Smooth muscle cell (in vitro differentiated cells): ENCODE measurements around the gene ODC1. TPM values are rescaled to one million over a fixed set of nuclear protein-coding genes. Genes with fewer than 3 reads are reported as not detected.
A peak's percentile ranks its signal among the peaks of the same experiment; 100 is the strongest.

Experiments used
- DNase-seq: peaks from one replicate; lab custom pipeline; 2025; ENCODE audit not compliant: unreplicated experiment; lab: John Stamatoyannopoulos, UW
- H2AFZ ChIP-seq: fragments of 200-600 bp; sonication (generic); 2 replicates; pipeline ENCODE4 v1.6.0; 2016; ENCODE audit warnings: antibody characterized with exemption, low read depth, mild to moderate bottlenecking
- H3F3A ChIP-seq: fragments of 200-600 bp; sonication (generic); 2 replicates; pipeline ENCODE4 v1.6.0; 2017; ENCODE audit warnings: antibody characterized with exemption, low read depth
- H3K27ac ChIP-seq: fragments of 200-600 bp; sonication (generic); 2 replicates; pipeline ENCODE4 v1.5.1; 2016; ENCODE audit warnings: low read depth, mild to moderate bottlenecking
- H3K27me3 ChIP-seq: fragments of 200-600 bp; sonication (generic); 2 replicates; pipeline ENCODE4 v1.6.1; 2016; ENCODE audit warnings: low read depth, mild to moderate bottlenecking
- H3K36me3 ChIP-seq: fragments of 200-600 bp; sonication (generic); 2 replicates; pipeline ENCODE4 v1.5.1; 2016; ENCODE audit warnings: low read depth
- H3K4me1 ChIP-seq: fragments of 200-600 bp; sonication (generic); 2 replicates; pipeline ENCODE4 v1.5.1; 2016; ENCODE audit warnings: low read depth
- H3K4me2 ChIP-seq: fragments of 200-600 bp; sonication (generic); 2 replicates; pipeline ENCODE4 v1.6.0; 2016; ENCODE audit warnings: mild to moderate bottlenecking
- H3K4me3 ChIP-seq: fragments of 200-600 bp; sonication (generic); 2 replicates; pipeline ENCODE4 v1.5.1; 2016; ENCODE audit warnings: mild to moderate bottlenecking
- H3K79me2 ChIP-seq: fragments of 200-600 bp; sonication (generic); 2 replicates; pipeline ENCODE4 v1.6.0; 2016; ENCODE audit warnings: low read depth, mild to moderate bottlenecking
- H3K9ac ChIP-seq: fragments of 200-600 bp; sonication (generic); 2 replicates; pipeline ENCODE4 v1.6.0; 2016; ENCODE audit warnings: low read depth
- H3K9me3 ChIP-seq: fragments of 200-600 bp; sonication (generic); replicated peaks from 2 replicates; pipeline ENCODE4 v1.5.1; 2016; ENCODE audit warnings: low read depth
- H4K20me1 ChIP-seq: fragments of 200-600 bp; sonication (generic); 2 replicates; pipeline ENCODE4 v1.6.0; 2016; ENCODE audit warnings: low read depth
- WGBS: methylation state at CpG from one replicate; pipeline ENCODE4 v1.1.7; 2016; ENCODE audit warnings: low lambda C conversion rate; 5-methylcytosine and 5-hydroxymethylcytosine counted together
- polyA plus RNA-seq: library from polyadenylated mRNA; unstranded; fragments of >200 nt; fragmentation: Nextera tagmentation; extraction: Ambion mirVana; gene quantifications from 2 replicates; pipeline ENCODE4 v1.2.1, GENCODE V29; 2016
- total RNA-seq: library from RNA; depleted of rRNA; stranded (reverse); fragments of >200 nt; gene quantifications from 2 replicates; pipeline ENCODE4 v1.2.3, GENCODE V29; 2014
- TF ChIP-seq, protein P1 (sequence below): fragments of 200-600 bp; sonication (generic); IDR thresholded peaks from 2 replicates; pipeline ENCODE4 v1.5.1; 2017; ENCODE audit warnings: borderline replicate concordance, mild to moderate bottlenecking, antibody characterized with exemption; ENCODE audit not compliant: insufficient read depth, poor library complexity, severe bottlenecking

Gene ODC1
- total and polyA plus RNA-seq, 2 experiments from 2014 or later: 22.4 to 34.7 TPM

DNA sequence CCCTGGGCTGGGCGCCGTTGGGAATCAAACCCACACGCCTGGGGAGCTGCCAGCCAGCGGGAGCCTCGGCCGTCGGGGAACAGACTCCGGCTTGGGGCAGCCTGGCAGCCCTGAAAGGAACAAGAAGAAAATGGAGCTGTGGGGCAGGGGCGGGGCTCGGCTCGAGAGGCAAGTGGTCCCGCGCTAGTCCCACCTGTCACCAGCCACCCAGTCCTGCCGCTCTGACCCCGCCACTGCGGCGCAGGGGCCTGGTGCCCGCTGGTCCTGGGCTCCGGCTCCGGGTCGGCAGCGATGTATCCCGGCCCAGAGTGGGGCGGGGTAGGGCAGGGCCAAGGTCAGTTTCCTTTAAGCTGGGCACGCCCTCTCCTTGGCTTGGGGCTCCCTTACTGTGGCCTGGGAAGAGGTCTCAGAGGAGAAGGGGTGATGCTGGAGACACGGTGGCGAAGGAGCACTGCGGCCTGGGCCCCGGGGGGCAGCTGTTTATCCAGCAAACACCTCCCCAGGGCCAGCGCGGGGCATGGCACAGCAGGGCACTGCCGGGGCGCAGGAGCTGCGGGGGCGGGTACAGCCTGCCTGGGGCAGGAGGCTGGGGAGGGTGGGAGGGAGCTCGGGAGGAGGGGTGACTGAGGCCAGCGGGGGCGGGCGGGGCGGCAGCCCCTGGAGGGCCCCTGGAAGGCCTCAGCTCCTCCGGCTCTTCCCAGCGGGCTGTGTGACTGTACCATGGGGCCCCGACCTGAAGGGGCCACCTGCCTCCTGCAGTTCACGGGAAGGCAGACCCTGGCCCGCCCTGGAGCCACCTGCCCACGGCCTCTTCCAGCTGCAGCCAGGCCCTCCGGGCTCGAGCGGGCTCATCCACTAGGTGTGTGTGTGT is 15.6 kb downstream of the ODC1 start:
- H3K27ac ChIP-seq: no peak overlapping the region
- no peaks in the 10 kb centered on the region for H3K79me2 ChIP-seq
- no peaks in the 10 kb centered on the region for H3K4me1 ChIP-seq
- H3K36me3 ChIP-seq: no peaks in the 10 kb centered on the region
- no peak overlapping the region for H3K9ac ChIP-seq
- no peak for DNase-seq
- TF ChIP-seq, protein P1, sequence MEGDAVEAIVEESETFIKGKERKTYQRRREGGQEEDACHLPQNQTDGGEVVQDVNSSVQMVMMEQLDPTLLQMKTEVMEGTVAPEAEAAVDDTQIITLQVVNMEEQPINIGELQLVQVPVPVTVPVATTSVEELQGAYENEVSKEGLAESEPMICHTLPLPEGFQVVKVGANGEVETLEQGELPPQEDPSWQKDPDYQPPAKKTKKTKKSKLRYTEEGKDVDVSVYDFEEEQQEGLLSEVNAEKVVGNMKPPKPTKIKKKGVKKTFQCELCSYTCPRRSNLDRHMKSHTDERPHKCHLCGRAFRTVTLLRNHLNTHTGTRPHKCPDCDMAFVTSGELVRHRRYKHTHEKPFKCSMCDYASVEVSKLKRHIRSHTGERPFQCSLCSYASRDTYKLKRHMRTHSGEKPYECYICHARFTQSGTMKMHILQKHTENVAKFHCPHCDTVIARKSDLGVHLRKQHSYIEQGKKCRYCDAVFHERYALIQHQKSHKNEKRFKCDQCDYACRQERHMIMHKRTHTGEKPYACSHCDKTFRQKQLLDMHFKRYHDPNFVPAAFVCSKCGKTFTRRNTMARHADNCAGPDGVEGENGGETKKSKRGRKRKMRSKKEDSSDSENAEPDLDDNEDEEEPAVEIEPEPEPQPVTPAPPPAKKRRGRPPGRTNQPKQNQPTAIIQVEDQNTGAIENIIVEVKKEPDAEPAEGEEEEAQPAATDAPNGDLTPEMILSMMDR: no peak
- peak overlapping the region; percentile 67 for H3K4me2 ChIP-seq
- 41% methylated on average over 39 of the region's 49 CpGs for WGBS
- H3K4me3 ChIP-seq: peak overlapping the region; percentile 34
- H2AFZ ChIP-seq: no peak overlapping the region
- no peaks in the 10 kb centered on the region for H3F3A ChIP-seq
- no peaks in the 10 kb centered on the region for H3K9me3 ChIP-seq
- H3K27me3 ChIP-seq: no peaks in the 10 kb centered on the region
- H4K20me1 ChIP-seq: no peaks in the 10 kb centered on the region

DNA sequence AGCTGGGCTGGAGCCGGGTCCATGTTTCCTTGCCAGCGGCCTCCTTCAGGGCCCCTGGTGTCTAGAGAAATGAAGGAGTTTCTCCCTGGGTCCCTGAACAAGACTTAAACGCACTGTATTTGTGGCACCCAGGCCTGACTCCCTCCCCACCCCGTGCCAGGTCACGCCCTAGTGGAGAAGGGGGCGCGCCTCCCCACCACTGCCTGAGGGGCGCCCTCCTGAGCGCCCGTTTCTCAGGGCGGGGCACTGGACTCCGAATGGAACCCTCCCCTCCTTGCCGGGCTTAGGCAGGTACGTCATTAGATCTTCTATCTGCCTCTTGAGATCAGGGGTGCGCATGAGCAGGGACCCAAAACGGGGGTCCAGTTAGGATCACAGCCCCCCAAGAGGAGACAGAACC is 16.3 kb downstream of the ODC1 start:
- Histone ChIP-seq H3K79me2 (no peaks in the 10 kb centered on the region), H3K9ac (no peak overlapping the region), H3K9me3 (no peaks in the 10 kb centered on the region), H3K4me1 (no peaks in the 10 kb centered on the region), H4K20me1 (no peaks in the 10 kb centered on the region), H3K36me3 (no peaks in the 10 kb centered on the region), H3K4me2 (peak overlapping the region; percentile 67), H3K27me3 (no peaks in the 10 kb centered on the region), H2AFZ (no peak overlapping the region), H3F3A (no peaks in the 10 kb centered on the region), H3K27ac (no peak overlapping the region), H3K4me3 (peak overlapping the region; percentile 34)
- 77% methylated on average over 16 of the region's 16 CpGs for WGBS
- TF ChIP-seq, protein P1: no peak
- DNase-seq: no peak

DNA sequence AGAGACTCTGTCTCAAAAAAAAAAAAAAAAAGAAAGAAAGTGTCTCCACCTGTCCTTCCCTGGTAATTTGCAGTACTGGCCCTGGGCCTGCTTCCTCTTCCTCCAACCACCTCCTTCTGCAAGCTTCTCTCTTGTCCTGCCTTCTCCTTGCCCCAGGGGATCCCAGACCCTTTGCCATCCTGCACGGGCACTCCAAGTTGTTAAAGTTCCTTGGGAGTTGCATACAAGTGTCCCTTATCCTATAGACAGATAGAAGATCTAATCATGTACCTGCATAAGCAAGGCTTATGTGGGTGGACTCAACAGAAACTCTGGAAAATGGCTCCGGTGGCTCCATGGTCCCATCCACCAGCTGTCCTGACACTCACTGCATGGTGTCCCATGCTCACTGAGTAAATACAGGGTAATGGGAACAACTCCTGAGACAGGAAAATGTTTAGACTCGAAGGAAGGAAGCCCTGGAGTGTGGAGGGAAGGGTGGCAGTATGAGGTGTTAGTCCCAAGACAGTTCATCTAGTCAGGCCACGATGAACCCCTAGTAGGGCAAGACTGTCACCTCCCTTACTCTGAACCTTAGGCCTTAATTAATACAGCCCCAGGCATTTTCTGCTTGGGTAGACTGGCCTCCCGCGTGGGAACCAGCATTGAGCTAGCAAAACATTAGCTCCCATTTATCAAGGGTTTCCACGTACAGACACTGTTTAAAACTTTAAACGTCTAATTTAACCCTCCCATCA is 17.1 kb downstream of the ODC1 start:
- no peaks in the 10 kb centered on the region for H3K79me2 ChIP-seq
- TF ChIP-seq, protein P1: no peak
- H3F3A ChIP-seq: no peaks in the 10 kb centered on the region
- no peak for DNase-seq
- no peaks in the 10 kb centered on the region for H3K4me1 ChIP-seq
- H3K9ac ChIP-seq: no peak overlapping the region
- H3K27ac ChIP-seq: no peak overlapping the region
- no peak overlapping the region for H2AFZ ChIP-seq
- no peaks in the 10 kb centered on the region for H3K9me3 ChIP-seq
- no peaks in the 10 kb centered on the region for H3K27me3 ChIP-seq
- no peak overlapping the region for H3K4me2 ChIP-seq
- H3K4me3 ChIP-seq: no peak overlapping the region
- 93% methylated on average over 8 of the region's 8 CpGs for WGBS
- no peaks in the 10 kb centered on the region for H4K20me1 ChIP-seq
- H3K36me3 ChIP-seq: no peaks in the 10 kb centered on the region
